UCSD-AML1 (cell line): ENCODE data around the gene CALR.
"Not testable (repeated sequence)": the region's sequence is repeated elsewhere in the genome, so short reads cannot be mapped to it uniquely, and the experiment has no call there.

ENCODE experiments used
- DNase-seq: peaks from one replicate; lab custom pipeline; 2025; ENCODE audit not compliant: unreplicated experiment; lab: John Stamatoyannopoulos, UW

The CALR gene

DNA sequence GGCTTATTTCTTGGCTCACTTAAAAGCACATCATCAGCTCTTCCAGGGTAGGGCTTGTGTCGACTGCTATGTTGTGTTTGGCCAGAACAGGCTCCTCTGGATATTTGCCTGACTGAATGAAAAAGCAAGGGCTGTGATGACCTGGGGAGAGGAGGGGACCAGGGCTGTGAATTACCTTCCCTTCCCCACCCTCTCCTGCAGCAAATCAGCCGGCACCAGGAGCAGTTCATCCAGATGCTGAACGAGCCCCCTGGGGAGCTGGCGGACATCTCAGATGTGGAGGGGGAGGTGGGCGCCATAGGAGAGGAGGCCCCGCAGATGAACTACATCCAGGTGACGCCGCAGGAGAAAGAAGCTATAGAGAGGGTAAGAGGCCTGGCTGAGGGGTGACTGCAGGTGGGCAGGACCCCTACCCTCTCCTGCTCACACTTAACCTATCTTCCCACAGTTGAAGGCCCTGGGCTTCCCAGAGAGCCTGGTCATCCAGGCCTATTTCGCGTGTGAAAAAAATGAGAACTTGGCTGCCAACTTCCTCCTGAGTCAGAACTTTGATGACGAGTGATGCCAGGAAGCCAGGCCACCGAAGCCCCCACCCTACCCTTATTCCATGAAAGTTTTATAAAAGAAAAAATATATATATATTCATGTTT lies 14.2 kb downstream of the CALR start:
- no peak for DNase-seq

DNA sequence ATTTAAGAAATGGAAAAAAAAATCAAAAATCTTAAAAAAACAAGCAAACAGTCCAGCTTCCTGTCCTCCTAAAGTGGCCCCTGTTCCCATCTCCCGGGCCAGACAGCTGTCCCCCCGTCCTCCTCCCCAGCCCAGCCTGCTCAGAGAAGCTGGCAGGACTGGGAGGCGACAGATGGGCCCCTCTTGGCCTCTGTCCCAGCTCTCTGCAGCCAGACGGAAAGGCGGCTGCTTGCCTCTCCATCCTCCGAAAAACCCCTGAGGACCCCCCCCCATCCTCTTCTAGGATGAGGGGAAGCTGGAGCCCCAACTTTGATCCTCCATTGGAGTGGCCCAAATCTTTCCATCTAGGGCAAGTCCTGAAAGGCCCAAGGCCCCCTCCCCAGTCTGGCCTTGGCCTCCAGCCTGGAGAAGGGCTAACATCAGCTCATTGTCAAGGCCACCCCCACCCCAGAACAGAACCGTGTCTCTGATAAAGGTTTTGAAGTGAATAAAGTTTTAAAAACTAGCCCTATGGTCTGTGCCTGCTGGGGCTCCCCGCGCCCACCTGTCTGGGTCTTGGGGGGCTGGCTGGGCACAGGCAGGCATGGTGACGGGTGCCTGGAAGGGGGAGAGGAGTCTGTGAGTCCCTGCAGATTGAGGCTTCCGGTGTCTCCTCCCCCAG lies 14.9 kb downstream of the CALR start:
- DNase-seq = no peak

DNA sequence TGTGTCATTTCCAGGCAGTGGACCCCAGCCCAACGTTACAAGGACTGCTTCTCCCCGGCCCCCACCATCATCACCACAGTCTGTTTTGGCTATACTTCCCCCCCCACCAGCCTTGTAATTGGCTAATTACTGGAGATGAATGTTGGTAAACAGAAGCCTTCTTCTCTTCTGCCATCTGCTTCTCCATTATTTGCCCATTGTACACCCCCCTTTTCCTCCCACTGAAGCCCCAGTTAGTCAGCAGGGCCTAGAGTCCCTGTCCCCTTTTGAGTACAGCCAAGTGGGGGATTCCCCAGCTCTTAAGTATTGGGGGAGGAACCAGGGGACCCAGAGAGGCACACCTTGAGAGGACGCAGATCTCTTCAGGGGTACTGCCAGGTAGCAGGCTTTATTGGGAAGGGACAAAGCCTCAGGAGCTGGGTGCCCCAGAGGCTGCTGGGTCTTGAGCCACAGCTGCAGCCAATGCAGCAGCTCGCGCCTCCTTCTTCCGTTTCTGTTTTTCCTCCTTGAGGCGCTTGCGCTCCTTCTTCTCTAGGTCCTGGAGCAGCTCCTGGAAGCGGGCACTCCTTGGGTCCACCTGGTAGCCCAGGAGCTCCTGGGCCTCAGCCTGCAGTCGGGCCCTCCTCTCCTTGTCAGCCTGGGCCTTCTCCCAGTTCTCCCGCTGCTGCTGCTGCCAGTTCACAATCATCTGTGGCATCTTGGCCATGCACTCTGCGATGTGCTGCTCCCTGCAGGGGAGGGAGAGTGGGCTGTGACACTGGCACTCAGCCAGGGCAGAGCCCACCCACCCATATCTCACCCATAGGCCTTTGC lies 15.6 kb downstream of the CALR start:
- no peak for DNase-seq

DNA sequence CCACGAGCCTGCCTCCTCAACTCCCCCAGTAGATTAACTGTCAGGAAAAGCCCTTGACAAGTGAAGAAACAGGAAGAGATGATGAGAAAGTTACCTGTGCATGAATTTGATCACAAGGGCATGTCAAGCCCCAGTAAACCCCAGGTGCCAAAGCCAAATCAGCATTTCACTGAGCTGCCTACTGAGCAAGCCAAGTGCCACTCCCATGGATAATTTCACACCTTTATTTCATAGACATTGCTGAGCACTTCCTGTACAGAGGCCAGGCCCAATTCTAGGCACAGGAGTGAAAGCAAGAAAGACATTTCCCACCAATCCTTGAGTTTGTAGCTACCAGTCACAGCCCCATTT lies 16.2 kb downstream of the CALR start:
- no peak for DNase-seq

DNA sequence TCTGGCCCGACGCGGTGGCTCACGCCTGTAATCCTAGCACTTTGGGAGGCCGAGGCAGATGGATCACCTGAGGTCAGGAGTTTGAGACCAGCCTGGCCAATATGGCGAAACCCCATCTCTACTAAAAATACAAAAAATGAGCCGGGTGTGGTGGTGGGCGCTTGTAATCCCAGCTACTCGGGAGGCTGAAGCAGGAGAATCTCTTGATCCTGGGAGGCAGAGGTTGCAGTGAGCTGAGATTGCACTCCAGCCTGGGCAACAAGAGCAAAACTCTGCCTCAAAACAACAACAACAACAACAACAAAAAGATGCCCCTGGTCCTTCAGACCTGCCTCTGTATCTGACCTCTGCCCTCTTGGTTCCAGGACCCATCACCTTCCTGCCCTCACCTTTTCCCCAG lies 17.2 kb downstream of the CALR start:
- not testable (repeated sequence) for DNase-seq

DNA sequence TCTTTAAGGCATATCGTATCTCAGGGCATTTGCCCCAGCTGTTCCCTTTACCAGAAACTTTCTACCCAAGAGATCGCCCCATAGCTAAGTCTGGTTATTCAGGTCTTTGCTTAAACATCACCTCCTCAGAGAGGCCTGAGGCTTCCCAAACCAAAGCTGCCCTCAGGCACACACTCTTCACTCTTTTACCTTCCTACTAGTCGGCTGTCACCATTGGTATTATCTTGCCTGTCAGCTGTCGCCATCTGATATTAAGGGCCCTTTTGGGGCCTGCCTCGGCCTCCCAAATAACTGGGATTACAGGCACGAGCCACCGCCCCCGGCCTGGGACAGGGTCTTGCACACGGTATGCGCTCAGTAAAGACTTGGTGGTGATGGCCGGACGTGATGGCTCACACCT lies 17.6 kb downstream of the CALR start:
- no peak for DNase-seq

DNA sequence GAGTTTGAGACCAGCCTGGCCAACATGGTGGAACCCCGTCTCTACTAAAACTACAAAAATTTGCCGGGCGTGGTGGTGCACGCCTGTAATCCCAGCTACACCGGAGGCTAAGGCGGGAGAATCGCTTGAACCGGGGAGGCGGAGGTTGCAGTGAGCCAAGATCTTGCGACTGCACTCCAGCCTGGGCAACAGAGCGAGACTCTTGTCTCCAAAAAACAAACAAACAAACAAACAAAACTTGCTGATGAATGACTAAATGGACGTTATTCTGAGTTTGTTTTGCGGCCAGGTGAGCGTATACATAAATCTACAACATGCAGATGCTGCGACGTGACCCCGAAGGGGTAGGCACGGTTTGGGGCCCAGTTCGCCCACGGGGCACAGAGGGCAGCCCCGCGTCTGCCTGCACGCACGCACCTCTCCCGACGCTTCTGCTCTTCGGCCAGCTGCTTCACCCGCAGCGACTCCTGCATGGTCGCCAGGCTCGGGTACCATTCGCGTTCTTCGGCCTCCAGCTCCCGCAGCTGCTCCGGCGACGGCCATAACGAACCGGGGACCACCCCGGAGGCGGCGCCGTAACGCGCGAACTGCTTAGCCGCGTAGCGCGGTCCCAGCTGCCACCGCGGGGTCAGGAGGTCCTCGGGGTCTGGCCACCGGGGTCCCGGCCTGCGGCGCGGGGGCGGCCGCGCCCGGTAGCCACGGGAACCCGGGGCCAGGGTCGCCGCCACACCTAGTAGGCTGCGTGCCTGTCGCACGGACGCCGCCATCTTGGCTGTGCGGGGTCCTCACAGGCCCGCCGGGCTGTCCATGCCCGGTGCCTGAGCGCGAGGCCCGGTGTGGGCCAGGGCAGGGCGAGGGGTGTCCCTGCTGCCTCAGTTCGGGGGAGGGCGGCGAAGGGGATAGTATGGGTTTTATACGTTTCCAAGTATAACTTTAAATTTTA lies 18.3 kb downstream of the CALR start, which contains the start of gene GADD45GIP1:
TSS of gene GADD45GIP1 (minus strand) at position 778 of the 943 bp plus-strand sequence. CDS start at position 767, 11 bp downstream.
- peak; percentile 84 for DNase-seq

DNA sequence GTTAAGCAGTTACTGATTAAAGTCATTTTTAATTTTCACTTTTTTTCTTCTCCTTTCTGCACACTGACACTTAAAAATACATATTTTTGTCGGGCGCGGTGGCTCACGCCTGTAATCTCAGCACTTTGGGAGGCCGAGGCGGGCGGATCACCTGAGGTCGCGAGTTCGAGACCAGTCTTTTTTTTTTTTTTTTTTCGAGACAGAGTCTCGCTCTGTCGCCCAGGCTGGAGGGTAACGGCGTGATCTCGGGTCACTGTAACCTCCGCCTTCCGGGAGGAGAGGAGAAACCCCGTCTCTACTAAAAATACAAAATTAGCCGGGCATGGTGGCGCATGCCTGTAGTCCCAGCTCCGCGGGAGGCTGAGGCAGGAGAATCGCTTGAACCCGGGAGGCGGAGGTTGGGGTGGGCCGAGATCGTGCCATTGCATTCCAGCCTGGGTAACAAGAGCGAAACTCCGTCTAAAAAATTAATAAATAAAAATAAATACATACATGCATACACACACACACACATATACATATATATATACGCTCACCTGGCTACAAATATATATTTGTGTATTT lies 19.1 kb downstream of the CALR start:
- not testable (repeated sequence) for DNase-seq

DNA sequence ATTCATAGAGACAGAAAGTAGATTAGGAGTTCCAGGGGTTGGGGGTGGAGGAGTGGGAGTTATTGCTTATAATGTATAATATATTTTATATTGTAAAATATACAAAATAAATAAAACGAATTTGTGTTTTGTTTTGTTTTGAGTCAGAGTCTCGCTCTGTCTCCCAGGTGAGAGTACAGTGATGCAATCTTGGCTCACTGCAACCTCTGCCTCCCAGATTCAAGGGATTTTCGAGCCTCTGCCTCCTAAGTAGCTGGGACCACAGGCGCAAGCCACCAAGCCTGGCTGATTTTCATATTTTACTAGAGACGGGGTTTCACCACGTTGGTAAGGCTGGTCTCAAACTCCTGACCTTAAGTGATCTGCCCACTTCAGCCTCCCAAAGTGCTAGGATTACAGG lies 21.1 kb downstream of the CALR start:
- no peak for DNase-seq

DNA sequence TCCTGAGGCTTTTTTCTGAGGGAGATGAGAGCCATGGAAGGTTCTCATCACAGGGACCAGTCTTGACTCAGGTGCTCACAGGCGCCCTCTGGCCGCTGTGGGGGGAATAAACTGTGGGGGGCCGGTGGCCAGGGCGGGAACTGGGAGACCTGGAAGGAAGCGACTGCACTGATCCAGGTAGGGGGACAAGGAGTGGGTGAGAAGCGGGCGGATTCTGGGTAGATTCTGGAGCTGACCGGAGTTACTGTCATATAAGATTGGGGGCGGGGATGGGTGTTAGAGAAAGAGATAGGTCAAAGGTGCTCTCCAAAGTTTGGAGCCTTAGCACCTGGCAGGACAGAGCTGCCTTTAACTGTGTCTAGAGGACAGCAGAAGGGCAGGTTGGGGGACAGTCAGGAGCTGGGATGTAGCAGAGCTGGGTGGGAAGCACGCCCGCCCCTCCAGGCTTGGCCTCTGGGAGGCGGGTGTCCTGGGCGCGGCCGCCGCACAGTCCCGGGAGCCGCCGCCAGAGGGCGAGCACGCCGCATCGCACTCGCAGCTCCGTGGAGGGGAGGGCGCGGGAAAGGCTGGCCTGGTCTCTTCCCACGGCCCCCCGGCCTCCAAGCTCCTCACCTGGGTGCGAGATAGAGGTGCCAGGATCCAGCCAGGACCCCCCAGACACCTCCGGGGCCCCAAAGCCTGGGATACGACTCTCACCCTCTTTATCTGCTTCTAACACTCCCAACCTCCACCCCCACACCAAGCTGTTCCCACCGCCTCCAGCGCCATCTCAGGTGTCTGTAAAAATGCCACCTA lies 26.8 kb downstream of the CALR start:
- DNase-seq = peak; percentile 80

DNA sequence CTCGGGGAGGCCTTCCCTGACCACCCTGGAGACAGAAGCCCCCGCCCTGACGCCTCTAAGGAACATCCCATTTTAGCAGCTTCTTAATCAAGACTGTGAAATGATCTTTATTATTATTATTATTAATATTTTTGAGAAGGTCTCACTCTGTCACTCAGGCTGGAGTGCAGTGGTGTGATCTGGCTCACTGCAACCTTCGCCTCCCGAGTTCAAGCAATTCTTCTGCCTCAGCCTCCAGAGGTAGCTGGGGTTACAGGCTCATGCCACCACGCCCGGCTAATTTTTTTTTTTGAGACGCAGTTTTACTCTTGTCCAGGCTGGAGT lies 27.4 kb downstream of the CALR start:
- DNase-seq = no peak

DNA sequence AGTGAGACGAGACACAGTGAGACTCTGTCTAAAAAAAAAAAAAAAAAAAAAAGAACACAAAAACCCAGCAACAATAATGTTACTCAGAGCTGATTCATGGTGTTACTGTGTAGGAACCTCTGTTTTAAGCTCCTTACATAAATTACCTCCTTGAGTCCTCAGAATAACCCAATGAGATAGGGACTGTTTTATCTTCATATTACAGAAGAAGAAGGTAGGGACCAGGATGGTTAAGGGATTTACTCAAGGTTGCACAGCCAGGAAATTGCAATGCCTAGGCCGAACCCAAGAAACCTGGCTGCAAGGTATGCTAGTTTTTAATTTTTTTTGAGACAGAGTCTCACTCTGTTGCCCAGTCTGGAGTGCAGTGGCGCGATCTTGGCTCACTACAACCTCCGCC lies 29.5 kb downstream of the CALR start:
- no peak for DNase-seq

DNA sequence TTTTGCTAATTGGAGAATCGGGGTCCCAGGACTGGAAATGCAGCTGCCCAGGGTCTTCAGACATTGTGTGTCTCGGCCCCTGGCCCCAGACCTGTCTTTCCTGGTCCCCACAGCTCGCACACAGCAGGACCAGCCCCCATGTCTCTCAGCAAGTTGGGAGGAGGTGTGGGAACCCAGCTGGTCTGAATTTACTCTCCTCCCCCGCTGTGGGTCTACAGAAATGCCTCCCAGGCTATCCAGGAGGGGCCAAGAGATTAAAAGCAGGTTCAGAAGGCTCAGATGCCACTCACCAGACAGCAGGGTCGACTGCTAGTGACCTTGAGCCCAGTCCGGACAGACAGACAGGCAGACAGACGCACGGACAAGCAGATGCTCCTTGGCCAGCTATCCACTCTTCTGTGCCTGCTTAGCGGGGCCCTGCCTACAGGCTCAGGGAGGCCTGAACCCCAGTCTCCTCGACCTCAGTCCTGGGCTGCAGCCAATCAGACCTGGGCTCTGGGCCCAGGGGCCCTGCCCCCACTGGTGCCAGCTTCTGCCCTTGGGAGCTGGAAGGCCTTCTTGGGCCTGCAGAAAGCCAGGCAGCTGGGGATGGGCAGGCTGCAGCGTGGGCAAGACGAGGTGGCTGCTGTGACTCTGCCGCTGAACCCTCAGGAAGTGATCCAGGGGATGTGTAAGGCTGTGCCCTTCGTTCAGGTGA lies 31.0 kb downstream of the CALR start, which contains the start of gene DAND5:
TSS of gene DAND5 (plus strand) at position 285 of the 697 bp plus-strand sequence. CDS start at position 370, 85 bp downstream.
- DNase-seq = no peak

DNA sequence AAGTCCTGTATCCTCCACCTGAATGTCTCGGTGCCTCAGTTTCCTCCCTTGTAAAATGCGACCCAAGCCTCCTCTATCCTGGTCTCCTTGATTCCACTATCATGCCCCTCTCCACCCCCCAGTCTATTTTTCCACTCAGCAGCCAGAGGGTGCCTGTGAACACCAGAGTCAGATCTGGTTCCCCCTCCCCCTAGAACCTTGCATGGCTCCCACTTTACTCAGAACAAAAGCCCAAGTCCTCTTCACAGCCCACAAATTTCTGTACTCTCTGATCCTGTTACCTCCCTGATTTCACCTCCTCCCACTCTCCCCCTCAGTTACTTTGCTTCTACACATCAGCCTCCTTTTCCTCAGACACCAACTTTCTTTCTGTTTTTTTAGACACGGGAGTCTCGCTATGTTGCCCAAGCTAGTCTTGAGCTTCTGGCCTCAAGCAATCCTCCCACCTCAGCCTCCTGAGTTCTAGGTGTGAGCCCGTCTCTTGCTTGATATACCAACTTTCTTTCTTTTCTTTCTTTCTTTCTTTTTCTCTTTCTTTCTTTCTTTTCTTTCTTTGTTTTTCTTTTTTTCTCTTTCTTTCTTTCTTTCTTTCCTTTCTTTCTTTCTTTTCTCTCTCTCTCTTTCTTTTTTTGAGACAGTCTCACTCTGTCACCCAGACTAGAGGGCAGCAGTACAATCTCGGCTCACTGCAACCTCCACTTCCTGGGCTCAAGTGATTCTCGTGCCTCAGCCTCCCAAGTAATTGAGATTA lies 31.8 kb downstream of the CALR start:
- no peak for DNase-seq

DNA sequence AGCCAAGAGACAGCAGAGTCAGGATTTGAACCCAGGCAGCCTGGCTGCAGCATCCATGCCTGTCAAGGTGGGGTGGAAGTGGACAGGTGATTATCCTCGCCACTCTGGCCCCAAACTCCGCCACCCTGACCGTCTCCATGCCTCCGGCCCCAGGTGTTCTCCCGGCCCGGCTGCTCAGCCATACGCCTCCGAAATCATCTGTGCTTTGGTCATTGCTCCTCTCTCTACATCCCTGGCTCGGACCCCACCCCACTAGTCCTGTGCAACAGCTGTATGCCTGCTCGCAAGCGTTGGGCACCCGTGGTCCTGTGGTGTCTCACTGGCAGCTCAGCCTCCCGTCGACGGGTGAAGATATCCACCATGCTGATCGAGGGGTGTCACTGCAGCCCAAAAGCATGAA lies 34.8 kb downstream of the CALR start:
- DNase-seq = no peak

DNA sequence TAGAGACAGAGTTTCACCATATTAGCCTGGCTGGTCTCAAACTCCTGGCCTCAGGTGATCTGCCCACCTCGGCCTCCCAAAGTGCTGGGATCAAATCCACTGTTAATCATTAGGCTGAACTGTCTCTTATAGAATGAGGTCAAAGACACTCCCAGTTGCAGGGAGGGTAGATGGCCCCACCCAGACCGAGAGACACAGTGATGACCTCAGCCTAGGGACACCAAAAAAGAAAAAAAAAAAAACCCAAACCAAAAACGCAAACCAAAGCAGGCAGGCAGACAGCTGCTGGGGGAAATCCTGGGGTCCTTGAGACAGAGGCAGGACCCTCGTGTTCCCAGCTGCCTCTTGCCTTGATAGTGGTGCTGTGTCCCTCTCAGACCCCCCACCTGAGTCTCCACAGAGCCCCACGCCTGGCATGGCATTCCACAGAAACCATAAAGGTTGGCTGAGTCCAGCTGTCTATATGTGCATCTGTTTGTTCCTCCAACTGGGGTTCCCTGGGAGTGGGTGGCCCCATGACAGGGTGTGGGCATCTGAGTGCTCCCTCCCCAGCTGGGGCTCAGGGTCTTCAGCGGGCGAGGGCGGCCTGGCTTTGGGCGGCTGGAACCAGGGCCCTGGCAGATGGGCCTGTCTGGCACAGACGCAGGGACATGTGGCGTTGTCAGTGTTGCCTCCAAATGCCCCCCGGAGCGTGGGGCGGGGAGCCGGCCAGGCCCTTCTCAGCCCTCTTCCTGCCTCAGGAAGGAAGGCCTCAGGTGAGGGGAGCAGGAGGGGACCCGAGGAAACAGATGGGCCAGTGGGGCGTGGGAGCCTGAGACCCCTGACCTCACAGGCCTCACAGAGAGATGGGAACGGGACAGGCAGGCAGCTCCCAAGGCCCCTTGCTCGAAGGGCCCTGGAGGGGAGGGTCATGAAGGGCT lies 36.2 kb downstream of the CALR start:
- no peak for DNase-seq

DNA sequence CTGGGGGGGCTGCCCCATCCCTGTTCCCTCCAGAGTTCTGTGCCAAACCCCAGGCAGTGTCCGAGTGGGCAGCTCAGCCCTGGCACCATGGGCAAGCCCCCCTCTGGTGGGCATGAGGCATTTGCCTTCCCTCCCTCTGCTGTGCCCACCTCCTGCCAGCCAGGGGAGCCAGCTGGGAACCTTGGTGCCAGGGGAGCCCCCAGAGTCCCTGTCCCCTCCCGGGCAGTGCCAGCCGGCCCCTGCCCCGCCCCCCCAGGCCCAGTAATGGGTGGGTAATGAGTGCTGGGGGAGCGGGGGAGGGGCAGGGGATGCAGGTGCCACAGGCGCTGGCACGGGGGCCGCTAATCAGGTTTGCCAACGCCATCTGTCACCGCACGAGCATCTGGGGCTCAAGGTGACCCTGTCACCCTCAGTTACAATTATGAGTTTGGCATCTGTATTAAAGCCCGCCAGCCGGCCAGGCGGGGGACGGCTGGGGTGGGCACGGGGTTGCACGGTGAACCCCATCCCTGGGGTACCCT lies 36.9 kb downstream of the CALR start:
- no peak for DNase-seq
